Hematopoietic multipotent progenitor cell treated with erythropoietin and hydrocortisone succinate and interleukin-3 and kit ligand, for 15 days (in vitro differentiated cells): ENCODE data around the gene FIGLA.
A peak's percentile ranks its signal among the peaks of the same experiment; 100 is the strongest.
"Not testable (repeated sequence)": the region's sequence is repeated elsewhere in the genome, so short reads cannot be mapped to it uniquely, and the experiment has no call there.

Experiments
- DNase-seq: peaks from one replicate; pipeline ENCODE4 v3.0.0-alpha.2; 2015; ENCODE audit warnings: low spot score

FIGLA gene

GRCh38 chr2:70808983-70809958, 18.8 kb upstream of the FIGLA start:
- no peak for DNase-seq

- no peak for DNase-seq
Measured at GRCh38 chr2:70807828-70808118, 17.3 kb upstream of the FIGLA start.

GRCh38 chr2:70807102-70807827, 16.8 kb upstream of the FIGLA start:
- no peak for DNase-seq

- no peak for DNase-seq
Measured at GRCh38 chr2:70806620-70807019, 16.2 kb upstream of the FIGLA start.

- DNase-seq = no peak
Measured at GRCh38 chr2:70806013-70806412, 15.6 kb upstream of the FIGLA start.

GRCh38 chr2:70801607-70802263, 11.3 kb upstream of the FIGLA start:
- no peak for DNase-seq

GRCh38 chr2:70799706-70800105, 9.3 kb upstream of the FIGLA start:
- no peak for DNase-seq

- not testable (repeated sequence) for DNase-seq
Measured at GRCh38 chr2:70797996-70798395, 7.6 kb upstream of the FIGLA start.

- DNase-seq = no peak
Measured at GRCh38 chr2:70797506-70797905, 7.1 kb upstream of the FIGLA start.

GRCh38 chr2:70796262-70796661, 5.8 kb upstream of the FIGLA start:
- DNase-seq = no peak

GRCh38 chr2:70795164-70795995, 4.9 kb upstream of the FIGLA start:
- no peak for DNase-seq

- DNase-seq = no peak
Measured at GRCh38 chr2:70793450-70793849, 3.0 kb upstream of the FIGLA start.

- DNase-seq = peak; percentile 27
Measured at GRCh38 chr2:70789304-70790135, 923 bp downstream of the FIGLA start.

- DNase-seq = peak; percentile 71
Measured at GRCh38 chr2:70785137-70785911, 5.1 kb downstream of the FIGLA start.

- no peak for DNase-seq
Measured at GRCh38 chr2:70784320-70784719, 6.1 kb downstream of the FIGLA start.

GRCh38 chr2:70779911-70780545, 10.4 kb downstream of the FIGLA start:
- no peak for DNase-seq

GRCh38 chr2:70779491-70779890, 11.0 kb downstream of the FIGLA start:
- DNase-seq = no peak

- no peak for DNase-seq
Measured at GRCh38 chr2:70778676-70779075, 11.8 kb downstream of the FIGLA start.

- no peak for DNase-seq
Measured at GRCh38 chr2:70777450-70777849, 13.0 kb downstream of the FIGLA start.

GRCh38 chr2:70776266-70776665, 14.2 kb downstream of the FIGLA start:
- no peak for DNase-seq
